GM23338 (cell line): ENCODE measurements around the gene ZNF766. TPM values are rescaled to one million over a fixed set of nuclear protein-coding genes. Genes with fewer than 3 reads are reported as not detected.

Experiments
- ATAC-seq: fragments of 200-7000 bp; cut with Tn5 transposase; 3 replicates; pipeline ENCODE4 v1.9.1; 2020
- DNase-seq: peaks from one replicate; pipeline ENCODE4 v3.0.0-alpha.2; 2015; ENCODE audit warnings: low spot score
- H2AFZ ChIP-seq: fragments of 200-600 bp; sonication (generic); 2 replicates; pipeline ENCODE4 v1.8.0; 2016; ENCODE audit warnings: antibody characterized with exemption, mild to moderate bottlenecking, moderate library complexity
- H3F3A ChIP-seq: fragments of 200-600 bp; sonication (generic); replicated peaks from 2 replicates; pipeline ENCODE4 v1.8.0; 2017; ENCODE audit warnings: antibody characterized with exemption, mixed run types, low read depth
- H3K27ac ChIP-seq: fragments of 200-600 bp; sonication (generic); 2 replicates; pipeline ENCODE4 v1.6.1; 2016; ENCODE audit warnings: low read depth
- H3K27me3 ChIP-seq: fragments of 200-600 bp; sonication (generic); 2 replicates; pipeline ENCODE4 v1.8.0; 2016; ENCODE audit warnings: mild to moderate bottlenecking, mixed run types, moderate library complexity; ENCODE audit not compliant: insufficient read depth
- H3K36me3 ChIP-seq: fragments of 200-600 bp; sonication (generic); 2 replicates; pipeline ENCODE4 v1.8.0; 2016; ENCODE audit warnings: mild to moderate bottlenecking; ENCODE audit not compliant: insufficient read depth
- H3K4me1 ChIP-seq: fragments of 200-600 bp; sonication (generic); 2 replicates; pipeline ENCODE4 v1.8.0; 2016; ENCODE audit warnings: mild to moderate bottlenecking, moderate library complexity; ENCODE audit not compliant: insufficient read depth
- H3K4me2 ChIP-seq: fragments of 200-600 bp; sonication (generic); 2 replicates; pipeline ENCODE4 v1.7.1; 2017; ENCODE audit warnings: mixed run types
- H3K4me3 ChIP-seq: fragments of 200-600 bp; sonication (generic); 2 replicates; pipeline ENCODE4 v1.6.1; 2016; ENCODE audit warnings: mixed run types
- H3K79me2 ChIP-seq: fragments of 200-600 bp; sonication (generic); replicated peaks from 2 replicates; pipeline ENCODE4 v1.8.0; 2017; ENCODE audit warnings: mild to moderate bottlenecking; ENCODE audit not compliant: insufficient read depth
- H3K9me2 ChIP-seq: fragments of 200-600 bp; sonication (generic); 2 replicates; pipeline ENCODE4 v1.8.0; 2017; ENCODE audit not compliant: insufficient read depth
- H4K20me1 ChIP-seq: fragments of 200-600 bp; sonication (generic); replicated peaks from 2 replicates; pipeline ENCODE4 v1.8.0; 2017; ENCODE audit warnings: mild to moderate bottlenecking; ENCODE audit not compliant: insufficient read depth
- H3K27ac Mint-ChIP-seq: 2 replicates; pipeline ENCODE4 v1.8.0; 2020; ENCODE audit warnings: inconsistent platforms, mild to moderate bottlenecking, moderate library complexity, mixed read lengths
- H3K27me3 Mint-ChIP-seq: 3 replicates; pipeline ENCODE4 v1.8.0; 2022; ENCODE audit warnings: low read depth, mild to moderate bottlenecking, moderate library complexity, mixed read lengths, inconsistent platforms; ENCODE audit not compliant: insufficient read depth, poor library complexity
- H3K36me3 Mint-ChIP-seq: 3 replicates; pipeline ENCODE4 v1.8.0; 2021; ENCODE audit warnings: low read depth, mild to moderate bottlenecking, inconsistent platforms, moderate library complexity, mixed read lengths
- H3K4me1 Mint-ChIP-seq: 3 replicates; pipeline ENCODE4 v1.8.0; 2020; ENCODE audit warnings: mild to moderate bottlenecking, inconsistent platforms, mixed read lengths
- H3K4me3 Mint-ChIP-seq: 3 replicates; pipeline ENCODE4 v1.8.0; 2021; ENCODE audit warnings: moderate library complexity, mild to moderate bottlenecking, inconsistent platforms, mixed read lengths
- H3K9me3 Mint-ChIP-seq: 3 replicates; pipeline ENCODE4 v1.8.0; 2020; ENCODE audit warnings: moderate library complexity, mild to moderate bottlenecking, inconsistent platforms, mixed read lengths
- CREB1 ChIP-seq: fragments of 250-450 bp; sonication (Bioruptor Pico); IDR thresholded peaks from 2 replicates; pipeline ENCODE4 v1.5.0; 2020; ENCODE audit warnings: low read depth, mild to moderate bottlenecking, moderate library complexity
- EZH2phosphoT487 ChIP-seq: fragments of 200-600 bp; sonication (generic); IDR thresholded peaks from one replicate; pipeline ENCODE4 v1.8.1; 2018; ENCODE audit warnings: antibody characterized with exemption; ENCODE audit not compliant: unreplicated experiment
- JUNB ChIP-seq: IDR thresholded peaks from one replicate; pipeline ENCODE4 v1.6.1; 2016; ENCODE audit warnings: antibody characterized with exemption; ENCODE audit not compliant: unreplicated experiment
- POLR2AphosphoS5 ChIP-seq: IDR thresholded peaks from 2 replicates; pipeline ENCODE4 v1.6.1; 2016; ENCODE audit warnings: antibody characterized with exemption, low read depth
- ZNF114 ChIP-seq: fragments of 250-450 bp; sonication (Bioruptor Pico); IDR thresholded peaks from 2 replicates; pipeline ENCODE4 v1.5.0; 2020; ENCODE audit warnings: mild to moderate bottlenecking, moderate library complexity
- ZNF331 ChIP-seq: fragments of 250-450 bp; sonication (Bioruptor Pico); IDR thresholded peaks from 2 replicates; pipeline ENCODE4 v1.5.0; 2020; ENCODE audit warnings: low read depth, mild to moderate bottlenecking, moderate library complexity
- ZNF462 ChIP-seq: fragments of 250-450 bp; sonication (Bioruptor Pico); IDR thresholded peaks from 2 replicates; pipeline ENCODE4 v1.5.0; 2020; ENCODE audit warnings: mild to moderate bottlenecking, moderate library complexity
- polyA plus RNA-seq: library from polyadenylated mRNA; unstranded; fragments of >200 nt; fragmentation: Nextera tagmentation; extraction: Ambion mirVana; gene quantifications from 2 replicates; pipeline ENCODE4 v1.2.1, GENCODE V29; 2016
- total RNA-seq: library from RNA; depleted of rRNA; stranded (reverse); fragments of >200 nt; shearing (Covaris generic); gene quantifications from 2 replicates; pipeline ENCODE4 v1.2.3, GENCODE V29; 2014
- TF ChIP-seq, protein P1 (sequence below), 2 experiments: fragments of 200-600 bp in 1 of 2; sonication (generic) in 1 of 2; conservative IDR thresholded peaks; 2 replicates each; pipeline versions ENCODE4 v1.5.1 to v1.6.1; 2016 to 2017; ENCODE audit warnings: antibody characterized with exemption in 2 of 2, low read depth in 2 of 2, mild to moderate bottlenecking in 2 of 2, moderate library complexity in 1 of 2
- TF ChIP-seq, protein P2 (sequence below): IDR thresholded peaks from 2 replicates; pipeline ENCODE4 v1.6.1; 2016; ENCODE audit warnings: antibody characterized with exemption

Gene ZNF766
- total and polyA plus RNA-seq, 2 experiments from 2014 or later, result 22.1 to 29.3 TPM

- Mint-ChIP-seq H3K27me3 (peaks cover 2% of the 10 kb centered on the region), H3K4me1 (peaks cover 6% of the 10 kb centered on the region), H3K4me3 (peak within 1 kb of the TSS; percentile 89), H3K9me3 (peaks cover 5% of the 10 kb centered on the region; the same call in 1 of the 3 replicates), H3K27ac (peak within 1 kb of the TSS; percentile 92), H3K36me3 (peaks cover 60% of the 10 kb centered on the region)
- H3K27me3 ChIP-seq, result no peaks in the 10 kb centered on the region
- H3K36me3 ChIP-seq, result peaks cover 17% of the 10 kb centered on the region
- peak within 1 kb of the TSS; percentile 99 for H3K4me3 ChIP-seq
- H3K79me2 ChIP-seq, result peaks cover 19% of the 10 kb centered on the region
- peaks cover 21% of the 10 kb centered on the region for H4K20me1 ChIP-seq
- peak within 1 kb of the TSS; percentile 99 for H2AFZ ChIP-seq
- peak within 1 kb of the TSS; percentile 83; the same call in 1 of the 2 replicates for H3K27ac ChIP-seq
- H3K9me2 ChIP-seq, result no peaks in the 10 kb centered on the region
- ATAC-seq (peak; percentile 93), DNase-seq (peak; percentile 89)
- H3K4me2 ChIP-seq, result peak within 1 kb of the TSS; percentile 100
- peaks cover 7% of the 10 kb centered on the region; the same call in 1 of the 2 replicates for H3F3A ChIP-seq
- peak; percentile 77 for TF ChIP-seq POLR2AphosphoS5
- TF ChIP-seq ZNF331, result no peak
- TF ChIP-seq, protein P1, sequence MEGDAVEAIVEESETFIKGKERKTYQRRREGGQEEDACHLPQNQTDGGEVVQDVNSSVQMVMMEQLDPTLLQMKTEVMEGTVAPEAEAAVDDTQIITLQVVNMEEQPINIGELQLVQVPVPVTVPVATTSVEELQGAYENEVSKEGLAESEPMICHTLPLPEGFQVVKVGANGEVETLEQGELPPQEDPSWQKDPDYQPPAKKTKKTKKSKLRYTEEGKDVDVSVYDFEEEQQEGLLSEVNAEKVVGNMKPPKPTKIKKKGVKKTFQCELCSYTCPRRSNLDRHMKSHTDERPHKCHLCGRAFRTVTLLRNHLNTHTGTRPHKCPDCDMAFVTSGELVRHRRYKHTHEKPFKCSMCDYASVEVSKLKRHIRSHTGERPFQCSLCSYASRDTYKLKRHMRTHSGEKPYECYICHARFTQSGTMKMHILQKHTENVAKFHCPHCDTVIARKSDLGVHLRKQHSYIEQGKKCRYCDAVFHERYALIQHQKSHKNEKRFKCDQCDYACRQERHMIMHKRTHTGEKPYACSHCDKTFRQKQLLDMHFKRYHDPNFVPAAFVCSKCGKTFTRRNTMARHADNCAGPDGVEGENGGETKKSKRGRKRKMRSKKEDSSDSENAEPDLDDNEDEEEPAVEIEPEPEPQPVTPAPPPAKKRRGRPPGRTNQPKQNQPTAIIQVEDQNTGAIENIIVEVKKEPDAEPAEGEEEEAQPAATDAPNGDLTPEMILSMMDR (conservative IDR thresholded peaks at IDR 0.05; ENCODE audit: low read depth in 2 of 2), result no peak
- TF ChIP-seq, protein P2, sequence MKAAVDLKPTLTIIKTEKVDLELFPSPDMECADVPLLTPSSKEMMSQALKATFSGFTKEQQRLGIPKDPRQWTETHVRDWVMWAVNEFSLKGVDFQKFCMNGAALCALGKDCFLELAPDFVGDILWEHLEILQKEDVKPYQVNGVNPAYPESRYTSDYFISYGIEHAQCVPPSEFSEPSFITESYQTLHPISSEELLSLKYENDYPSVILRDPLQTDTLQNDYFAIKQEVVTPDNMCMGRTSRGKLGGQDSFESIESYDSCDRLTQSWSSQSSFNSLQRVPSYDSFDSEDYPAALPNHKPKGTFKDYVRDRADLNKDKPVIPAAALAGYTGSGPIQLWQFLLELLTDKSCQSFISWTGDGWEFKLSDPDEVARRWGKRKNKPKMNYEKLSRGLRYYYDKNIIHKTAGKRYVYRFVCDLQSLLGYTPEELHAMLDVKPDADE, result 0 out of 2 replicates have a peak, but pooled peaks have one; percentile 40
- H3K4me1 ChIP-seq, result no peaks in the 10 kb centered on the region; the same call in 1 of the 2 replicates
Observed at GRCh38 chr19:52296773-52297600, 27.6 kb downstream of the ZNF766 start, which contains the start of gene ZNF480. ZNF480 (plus strand) TSS chr19:52297169; CDS start chr19:52300413, 3,244 bp downstream.

DNA sequence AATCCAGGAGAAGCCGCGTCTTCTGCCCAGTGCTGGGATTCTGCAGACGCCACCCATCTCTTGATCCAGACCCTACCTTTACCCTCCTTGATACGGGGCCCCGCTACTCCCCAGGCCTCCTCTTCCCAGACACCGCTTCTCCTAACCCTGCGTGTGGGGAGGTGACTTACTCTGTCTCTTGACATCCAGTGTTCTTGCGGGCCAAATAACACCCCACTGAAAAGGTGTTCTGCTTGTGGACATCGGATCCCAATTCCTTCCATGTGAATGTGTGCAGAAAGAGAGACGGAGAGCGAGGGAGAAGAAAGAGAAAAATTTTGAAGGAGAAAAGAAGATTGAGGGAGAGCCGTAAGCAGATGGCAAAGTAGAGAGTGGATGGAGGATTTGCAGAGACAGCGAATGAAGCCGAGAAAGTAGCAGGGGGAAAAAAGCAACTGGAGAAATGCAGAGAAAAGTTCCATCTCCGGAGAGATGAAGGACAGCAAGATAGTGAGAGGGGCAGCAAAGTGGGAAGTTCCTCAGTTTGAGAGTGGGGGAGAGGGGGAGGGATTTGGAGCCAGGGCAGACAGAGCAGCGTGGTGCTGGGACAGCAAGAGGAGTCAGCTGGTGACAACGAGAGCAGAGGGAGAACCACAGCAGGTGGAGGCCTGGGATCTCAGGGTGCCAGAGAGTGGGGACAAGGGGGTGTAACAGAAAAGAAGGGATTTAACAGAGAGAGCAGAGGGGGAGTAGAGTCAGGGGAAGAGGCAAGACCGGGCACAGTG is 28.4 kb downstream of the ZNF766 start:
- Histone ChIP-seq H3K4me1 (no peaks in the 10 kb centered on the region; the same call in 1 of the 2 replicates), H3K36me3 (peaks cover 24% of the 10 kb centered on the region), H3K79me2 (peaks cover 19% of the 10 kb centered on the region), H3K27me3 (no peaks in the 10 kb centered on the region), H3F3A (peaks cover 7% of the 10 kb centered on the region; the same call in 1 of the 2 replicates), H3K27ac (no peak overlapping the region), H3K4me2 (peak overlapping the region; percentile 100), H3K4me3 (peak overlapping the region; percentile 99), H4K20me1 (peaks cover 17% of the 10 kb centered on the region), H3K9me2 (no peaks in the 10 kb centered on the region), H2AFZ (peak overlapping the region; percentile 99)
- H3K36me3 Mint-ChIP-seq, result peaks cover 60% of the 10 kb centered on the region
- H3K4me3 Mint-ChIP-seq, result peak overlapping the region; percentile 89
- peaks cover 5% of the 10 kb centered on the region; the same call in 1 of the 3 replicates for H3K9me3 Mint-ChIP-seq
- peak overlapping the region; percentile 92 for H3K27ac Mint-ChIP-seq
- peak; percentile 25 for ATAC-seq
- H3K4me1 Mint-ChIP-seq, result peaks cover 6% of the 10 kb centered on the region
- H3K27me3 Mint-ChIP-seq, result peaks cover 2% of the 10 kb centered on the region
- DNase-seq, result no peak
- TF ChIP-seq EZH2phosphoT487 (no peak), ZNF462 (CRISPR knock-in tag) (no peak), ZNF331 (no peak), JUNB (no peak), ZNF114 (CRISPR knock-in tag) (no peak), CREB1 (CRISPR knock-in tag) (no peak), POLR2AphosphoS5 (no peak)
